HPDE6-E6E7 (cell line): ENCODE measurements around the gene MARCHF2.

ENCODE experiments used
- DNase-seq: peaks from one replicate; pipeline ENCODE4 v3.0.0; 2011; ENCODE audit warnings: missing footprints; ENCODE audit errors: extremely low spot score

Gene MARCHF2

GRCh38 chr19:8387688-8388611 lies 25.2 kb upstream of the MARCHF2 start:
- no peak for DNase-seq

DNA sequence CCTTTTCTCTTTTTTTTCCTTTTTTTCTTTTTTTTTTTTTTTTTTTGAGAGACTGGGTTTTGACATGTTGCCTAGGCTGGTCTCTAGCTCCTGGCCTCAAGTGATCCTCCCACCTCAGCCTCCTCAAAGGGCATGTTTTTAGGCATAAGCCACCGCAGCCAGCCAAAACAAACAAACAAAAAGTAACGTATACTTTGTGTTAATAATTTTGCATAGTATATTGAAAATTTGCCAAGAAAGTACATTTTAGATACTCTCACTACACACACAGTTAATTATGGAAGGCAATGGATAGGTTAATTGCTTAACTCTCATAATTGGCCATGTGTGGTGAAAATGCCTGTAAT lies 24.5 kb upstream of the MARCHF2 start:
- no peak for DNase-seq

DNA sequence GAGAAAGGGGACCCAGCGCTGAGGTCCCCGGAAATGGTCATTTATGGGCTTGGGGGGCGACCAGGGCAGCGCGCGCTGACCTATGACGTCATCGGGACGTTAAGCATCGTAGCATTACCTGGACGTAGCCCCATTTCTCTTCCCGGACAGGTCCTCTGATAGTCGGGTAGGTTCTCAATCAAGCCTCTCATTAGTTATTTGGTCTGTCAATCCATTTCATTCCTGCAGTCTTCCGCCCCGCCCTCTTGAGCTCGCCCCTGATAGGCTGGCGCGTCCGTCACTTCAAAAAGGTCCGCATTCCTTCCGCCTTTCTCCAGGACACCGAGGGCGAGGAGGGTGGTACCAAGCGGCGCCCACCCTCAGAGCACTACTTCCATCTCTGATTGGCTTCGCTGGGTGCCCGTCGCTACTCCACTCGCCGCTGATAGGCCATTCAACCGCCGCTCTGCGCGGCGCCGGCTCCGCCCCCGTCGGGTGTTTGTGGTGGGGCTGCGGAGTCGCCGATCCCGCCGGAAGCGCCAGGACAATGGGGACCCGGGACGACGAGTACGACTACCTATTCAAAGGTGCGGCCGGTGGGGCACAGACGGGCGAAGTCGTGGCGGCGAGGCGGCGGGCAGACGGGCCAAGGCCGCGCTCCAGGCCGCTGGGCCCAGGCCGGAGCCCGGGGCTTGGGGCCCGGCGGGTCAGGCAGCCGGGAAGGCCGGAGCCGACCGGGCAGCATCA lies 23.1 kb upstream of the MARCHF2 start, which contains the start of gene RAB11B:
Gene RAB11B, plus strand, starts transcription at position 470 of the 726 bp plus-strand sequence. Its CDS starts 57 bp downstream, at position 527.
- DNase-seq: peak; percentile 99

DNA sequence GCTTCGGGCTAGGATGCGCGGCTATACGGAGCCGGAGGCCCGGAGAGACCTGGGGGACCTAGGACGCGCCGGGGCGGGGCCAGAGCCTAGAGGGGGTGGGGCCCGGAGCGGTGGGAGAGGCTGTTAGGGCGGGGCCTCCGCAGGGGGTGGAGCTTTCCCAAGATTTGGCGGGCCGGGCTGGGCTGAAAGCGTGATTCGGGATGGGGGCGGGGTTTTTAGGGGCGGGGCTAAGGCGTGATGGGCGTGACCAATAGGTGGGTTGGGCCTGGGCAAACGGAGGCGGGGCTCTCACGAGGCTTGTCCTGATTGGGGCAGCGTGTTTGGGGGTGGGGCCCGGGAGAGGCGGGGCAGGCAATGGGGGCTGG lies 22.5 kb upstream of the MARCHF2 start:
- peak; percentile 76 for DNase-seq

DNA sequence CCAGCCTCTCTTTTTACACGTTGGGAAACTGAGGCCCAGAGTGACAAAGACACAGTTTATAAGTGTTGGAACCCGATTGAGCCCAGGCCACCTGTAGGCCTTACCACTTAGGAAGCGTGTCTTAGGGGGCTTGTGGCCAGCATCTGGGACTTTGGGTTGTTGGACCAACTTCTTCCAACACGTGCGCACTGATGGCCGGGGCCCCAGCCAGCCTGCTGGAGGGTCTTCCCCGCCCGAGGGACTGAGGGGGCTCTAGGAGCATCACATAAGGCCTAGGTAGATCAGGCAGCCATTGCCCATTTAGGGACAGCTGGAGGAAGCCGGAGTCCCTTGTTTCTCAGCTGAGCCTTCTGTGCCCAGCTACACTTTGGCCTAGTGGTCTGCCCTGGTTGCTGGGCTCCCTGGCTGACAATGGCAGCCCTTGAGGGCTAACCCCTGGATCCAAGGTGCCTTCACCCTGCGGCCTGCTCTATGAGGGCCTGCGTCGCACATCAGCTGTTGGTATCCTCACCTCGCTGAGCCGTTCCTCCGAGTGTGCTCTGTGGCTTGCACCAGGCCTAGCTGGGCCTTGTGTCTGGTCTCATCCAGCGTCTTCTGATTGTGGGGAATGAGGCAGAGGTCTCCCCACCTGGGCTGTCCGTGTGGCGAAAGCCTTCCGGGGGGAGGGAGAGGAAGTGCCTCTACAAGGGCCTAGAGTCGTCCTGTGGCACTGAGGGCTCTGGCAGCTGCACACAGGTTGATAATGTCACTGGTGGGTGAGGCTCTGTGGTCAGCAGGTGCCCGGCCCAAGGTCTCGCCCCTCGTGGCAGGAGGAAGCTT lies 21.7 kb upstream of the MARCHF2 start:
- DNase-seq: no peak

DNA sequence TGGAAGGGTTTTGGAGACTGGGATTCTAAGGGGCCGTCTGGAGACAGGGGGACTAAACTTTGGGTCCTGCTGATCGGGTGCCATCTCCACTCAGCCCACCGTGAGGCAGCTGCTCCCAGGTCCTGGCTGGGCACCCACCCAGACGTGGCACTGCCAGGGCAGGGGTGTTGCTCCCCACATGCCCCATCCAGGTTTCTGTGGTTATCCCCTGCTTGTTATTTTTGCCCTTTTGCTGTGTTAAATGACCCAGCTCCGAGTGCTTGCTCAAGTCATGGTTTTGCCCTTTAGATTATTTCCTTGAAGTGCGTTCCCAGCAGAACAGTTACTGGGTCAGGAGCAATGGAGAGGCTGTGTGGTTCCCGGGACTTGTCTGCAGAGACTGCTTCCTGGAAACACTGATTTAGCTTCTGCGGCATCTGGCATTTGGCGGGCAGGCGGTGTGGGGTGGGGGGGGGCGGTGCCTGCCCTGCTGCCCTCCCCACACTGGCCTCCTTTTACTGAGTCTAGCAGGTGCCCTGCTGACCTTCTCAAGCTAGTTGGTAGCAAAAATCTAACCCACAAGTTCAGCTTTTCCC lies 21.0 kb upstream of the MARCHF2 start:
- no peak for DNase-seq

- no peak for DNase-seq
Measured at GRCh38 chr19:8393192-8393870, 19.8 kb upstream of the MARCHF2 start.

GRCh38 chr19:8393871-8394250 lies 19.2 kb upstream of the MARCHF2 start:
- no peak for DNase-seq

DNA sequence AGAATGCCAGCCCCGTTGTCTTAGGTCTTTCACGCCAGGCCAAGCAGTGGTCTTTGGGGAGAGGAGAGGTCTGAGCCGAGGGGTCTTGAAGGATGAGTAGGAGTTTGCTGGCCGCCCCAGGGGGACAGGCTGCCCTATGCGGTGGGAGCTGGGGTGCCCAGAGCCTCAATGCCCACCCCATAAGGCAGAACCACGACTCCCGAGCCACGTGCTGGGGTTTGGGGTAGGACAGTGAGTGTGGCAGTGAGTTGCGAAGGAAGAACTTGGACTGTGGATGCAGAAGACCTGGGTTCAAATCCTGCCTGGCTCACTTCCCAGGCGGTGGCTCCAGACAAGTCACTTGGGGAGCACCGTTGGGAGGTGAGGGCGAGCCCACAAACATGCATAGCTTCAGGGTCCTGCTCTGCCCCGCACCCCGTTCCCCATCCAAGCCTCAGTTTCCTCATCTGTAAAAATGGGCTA lies 17.5 kb upstream of the MARCHF2 start:
- no peak for DNase-seq

GRCh38 chr19:8396185-8396562 lies 16.9 kb upstream of the MARCHF2 start:
- DNase-seq: no peak

- peak; percentile 53 for DNase-seq
Measured at GRCh38 chr19:8396563-8397203, 16.4 kb upstream of the MARCHF2 start.

DNA sequence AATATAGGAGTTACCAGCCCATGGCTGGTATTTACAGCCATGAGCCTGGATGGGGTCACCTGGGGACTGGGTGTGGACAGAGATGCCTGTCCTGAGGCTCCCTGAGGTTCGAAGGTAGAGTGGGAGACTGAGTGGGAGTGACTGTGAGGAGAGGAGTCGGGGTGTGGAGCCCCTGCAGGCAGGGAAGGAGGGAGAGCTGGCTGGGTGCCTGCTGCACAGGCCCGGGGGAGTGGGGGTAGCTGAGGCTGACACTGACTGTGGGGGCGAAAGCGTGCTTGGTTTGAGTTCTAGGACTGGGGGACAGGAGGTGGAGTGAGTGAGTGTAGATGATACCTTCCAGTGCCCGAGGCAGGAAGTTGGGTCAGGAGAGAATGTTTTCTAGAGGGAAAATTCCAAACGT lies 15.8 kb upstream of the MARCHF2 start:
- no peak for DNase-seq

- no peak for DNase-seq
Measured at GRCh38 chr19:8397746-8398310, 15.3 kb upstream of the MARCHF2 start.

- no peak for DNase-seq
Measured at GRCh38 chr19:8398311-8398771, 14.8 kb upstream of the MARCHF2 start.

DNA sequence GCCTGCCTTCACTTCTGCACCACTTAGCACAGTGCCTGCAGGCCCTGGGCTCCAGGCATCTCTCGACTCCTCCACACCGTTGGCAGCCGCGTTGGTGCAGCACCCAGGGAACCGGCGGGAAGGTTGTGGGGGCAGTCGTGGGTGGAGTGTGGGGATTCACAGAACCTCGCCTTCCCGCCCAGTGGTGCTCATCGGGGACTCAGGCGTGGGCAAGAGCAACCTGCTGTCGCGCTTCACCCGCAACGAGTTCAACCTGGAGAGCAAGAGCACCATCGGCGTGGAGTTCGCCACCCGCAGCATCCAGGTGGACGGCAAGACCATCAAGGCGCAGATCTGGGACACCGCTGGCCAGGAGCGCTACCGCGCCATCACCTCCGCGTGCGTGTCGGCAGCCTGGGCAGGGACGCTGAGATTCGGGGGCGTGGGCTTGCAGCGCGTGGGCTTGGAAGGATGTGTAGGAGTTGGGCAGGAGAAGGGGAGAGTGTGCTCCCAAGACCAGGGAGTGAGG lies 13.4 kb upstream of the MARCHF2 start:
- DNase-seq: no peak

DNA sequence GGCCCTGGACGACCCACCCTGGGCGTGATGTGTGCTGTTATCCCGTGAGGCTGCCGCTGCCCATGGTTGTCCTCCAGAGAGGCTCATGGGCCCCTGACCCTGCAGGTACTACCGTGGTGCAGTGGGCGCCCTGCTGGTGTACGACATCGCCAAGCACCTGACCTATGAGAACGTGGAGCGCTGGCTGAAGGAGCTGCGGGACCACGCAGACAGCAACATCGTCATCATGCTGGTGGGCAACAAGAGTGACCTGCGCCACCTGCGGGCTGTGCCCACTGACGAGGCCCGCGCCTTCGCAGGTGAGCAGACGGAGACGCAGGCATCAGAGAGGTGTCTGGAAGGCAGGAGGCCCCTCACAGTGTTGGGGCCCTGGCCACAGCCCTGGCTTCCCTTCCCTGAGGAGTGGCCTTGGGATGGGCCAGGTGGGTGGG lies 11.1 kb upstream of the MARCHF2 start:
- DNase-seq: no peak

- DNase-seq: no peak
Measured at GRCh38 chr19:8403098-8403819, 9.8 kb upstream of the MARCHF2 start.

- no peak for DNase-seq
Measured at GRCh38 chr19:8403820-8404109, 9.3 kb upstream of the MARCHF2 start.

DNA sequence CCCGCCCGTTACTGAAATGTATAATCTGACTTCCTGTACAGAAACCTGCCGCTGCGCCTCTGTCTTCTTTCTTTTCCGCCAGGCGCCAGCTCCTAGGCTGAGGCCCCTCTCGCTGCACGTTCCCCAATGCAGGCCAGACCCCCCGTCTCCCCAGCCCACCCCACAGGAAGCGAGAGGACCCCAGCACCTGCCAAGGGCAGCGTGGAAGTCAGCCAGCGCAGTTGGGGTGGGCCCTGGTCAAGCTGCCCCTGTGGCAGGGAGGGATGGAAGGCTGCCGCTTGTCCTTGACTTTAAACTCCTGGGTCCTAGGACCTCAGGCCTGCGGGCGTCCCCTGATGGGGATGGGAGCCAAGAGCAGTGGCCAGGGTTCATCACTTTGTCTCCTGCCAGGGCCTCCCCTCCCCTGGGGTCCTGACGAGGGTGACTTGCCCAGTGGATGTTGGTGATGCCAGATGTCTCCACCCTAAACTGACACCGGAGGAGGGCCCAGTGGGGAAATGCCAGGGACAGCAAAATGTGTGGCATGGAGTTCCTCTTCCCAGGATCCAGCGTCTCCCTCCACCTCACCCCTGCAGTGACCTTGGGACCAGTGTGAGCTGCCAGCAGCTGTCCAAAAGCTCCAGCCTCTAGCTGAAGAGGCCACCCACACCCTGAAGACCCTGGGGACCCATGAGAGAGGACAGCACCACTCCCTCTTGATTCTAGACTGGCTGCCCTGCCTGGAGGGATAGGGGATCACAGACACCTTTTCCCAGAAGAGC lies 8.5 kb upstream of the MARCHF2 start:
- no peak for DNase-seq
